GM13977 (cell line): ENCODE measurements around the gene DHRSX.

ENCODE experiments used
- DNase-seq: peaks from one replicate; pipeline ENCODE4 v3.0.0; 2012; ENCODE audit warnings: low spot score
- in situ Hi-C: fragments of 300-500 bp; cut with MboI; formaldehyde crosslinking; loops from one replicate; pipeline ENCODE4 v1.12.0; 2022; ENCODE audit warnings: low sequenced_read_pairs, low pct_unique_long_range_greater_than_20kb, mixed read lengths, inconsistent platforms; ENCODE audit not compliant: unreplicated experiment
- TF ChIP-seq, protein P1 (sequence below): IDR thresholded peaks from 2 replicates; pipeline ENCODE4 v1.5.1; 2012; ENCODE audit warnings: mild to moderate bottlenecking, control low read depth; ENCODE audit not compliant: insufficient read depth; ENCODE audit errors: extremely low read depth, missing control alignments

The DHRSX gene

DNA sequence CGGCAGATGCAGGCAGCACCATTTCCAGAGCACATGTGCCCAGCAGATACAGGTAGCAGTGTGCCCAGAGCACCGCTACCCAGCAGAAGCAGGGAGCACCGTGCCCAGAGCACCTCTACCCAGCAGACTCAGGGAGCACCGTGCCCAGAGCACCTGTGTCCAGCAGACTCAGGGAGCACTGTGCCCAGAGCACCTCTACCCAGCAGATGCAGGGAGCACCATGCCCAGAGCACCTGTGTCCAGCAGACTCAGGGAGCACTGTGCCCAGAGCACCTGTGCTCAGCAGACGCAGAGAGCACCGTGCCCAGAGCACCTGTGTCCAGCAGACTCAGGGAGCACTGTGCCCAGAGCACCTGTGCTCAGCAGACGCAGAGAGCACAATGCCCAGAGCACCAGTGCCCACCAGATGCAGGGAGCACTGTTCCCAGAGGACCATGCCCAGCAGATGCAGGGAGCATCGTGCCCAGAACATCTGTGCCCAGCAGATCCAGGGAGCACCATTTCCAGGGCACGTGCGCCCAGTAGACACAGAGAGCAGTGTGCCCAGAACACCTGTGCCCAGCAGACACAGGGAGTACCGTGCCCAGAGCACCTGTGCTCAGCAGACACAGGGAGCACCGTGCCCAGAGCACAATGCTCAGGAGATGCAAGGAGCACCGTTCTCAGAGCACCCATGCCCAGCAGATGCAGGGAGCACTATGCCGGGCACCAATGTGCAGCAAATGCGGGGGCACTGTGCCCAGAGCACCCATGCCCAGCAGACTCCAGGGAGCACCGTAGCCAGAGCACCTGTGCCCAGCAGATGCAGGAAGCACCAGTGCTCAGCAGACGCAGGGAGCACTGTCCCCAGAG, 236.4 kb downstream of the DHRSX start:
- DNase-seq = no peak
- in situ Hi-C loops = no loop called here
- TF ChIP-seq, protein P1, sequence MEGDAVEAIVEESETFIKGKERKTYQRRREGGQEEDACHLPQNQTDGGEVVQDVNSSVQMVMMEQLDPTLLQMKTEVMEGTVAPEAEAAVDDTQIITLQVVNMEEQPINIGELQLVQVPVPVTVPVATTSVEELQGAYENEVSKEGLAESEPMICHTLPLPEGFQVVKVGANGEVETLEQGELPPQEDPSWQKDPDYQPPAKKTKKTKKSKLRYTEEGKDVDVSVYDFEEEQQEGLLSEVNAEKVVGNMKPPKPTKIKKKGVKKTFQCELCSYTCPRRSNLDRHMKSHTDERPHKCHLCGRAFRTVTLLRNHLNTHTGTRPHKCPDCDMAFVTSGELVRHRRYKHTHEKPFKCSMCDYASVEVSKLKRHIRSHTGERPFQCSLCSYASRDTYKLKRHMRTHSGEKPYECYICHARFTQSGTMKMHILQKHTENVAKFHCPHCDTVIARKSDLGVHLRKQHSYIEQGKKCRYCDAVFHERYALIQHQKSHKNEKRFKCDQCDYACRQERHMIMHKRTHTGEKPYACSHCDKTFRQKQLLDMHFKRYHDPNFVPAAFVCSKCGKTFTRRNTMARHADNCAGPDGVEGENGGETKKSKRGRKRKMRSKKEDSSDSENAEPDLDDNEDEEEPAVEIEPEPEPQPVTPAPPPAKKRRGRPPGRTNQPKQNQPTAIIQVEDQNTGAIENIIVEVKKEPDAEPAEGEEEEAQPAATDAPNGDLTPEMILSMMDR = no peak

DNA sequence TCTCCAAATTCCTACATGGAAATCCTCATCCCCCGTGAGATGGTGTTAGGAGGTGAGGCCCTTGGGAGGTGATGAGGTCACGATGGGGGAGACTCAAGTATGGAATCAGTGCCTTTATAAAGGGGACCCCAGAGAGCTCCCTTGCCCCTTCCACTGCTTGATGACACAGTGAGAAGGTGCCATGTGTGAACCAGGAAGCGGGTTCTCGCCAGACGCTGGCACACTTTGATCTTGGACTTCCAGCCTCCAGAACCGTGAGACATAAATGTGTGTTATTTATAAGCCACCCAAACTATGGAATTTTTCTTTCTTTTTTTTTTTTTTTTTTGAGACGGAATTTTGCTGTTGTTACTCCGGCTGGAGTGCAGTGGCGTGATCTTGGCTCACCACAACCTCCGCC, 237.6 kb downstream of the DHRSX start:
- no peak for DNase-seq
- in situ Hi-C loops = no loop called here
- TF ChIP-seq, protein P1 = no peak

DNA sequence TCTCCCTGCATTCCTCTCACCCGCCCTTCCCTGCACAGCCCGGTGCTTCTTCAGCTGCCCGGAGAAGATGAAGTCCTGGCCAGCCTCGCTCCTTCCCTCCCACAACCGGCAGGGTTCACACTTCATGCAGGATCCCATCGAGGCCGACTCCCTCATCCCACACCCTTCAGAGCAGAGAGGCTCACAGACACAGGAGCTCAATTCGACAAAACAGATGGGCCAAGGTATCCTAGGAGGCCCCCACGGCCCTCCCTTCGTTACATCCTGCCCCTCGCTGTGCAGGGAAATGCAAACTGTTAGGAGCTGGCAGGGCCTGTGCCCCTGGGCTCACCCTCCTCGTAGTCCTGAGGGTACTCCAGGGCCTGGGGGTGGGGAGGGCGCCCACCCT, 238.1 kb downstream of the DHRSX start:
- no peak for DNase-seq
- TF ChIP-seq, protein P1 = no peak
- in situ Hi-C loops = no loop called here

DNA sequence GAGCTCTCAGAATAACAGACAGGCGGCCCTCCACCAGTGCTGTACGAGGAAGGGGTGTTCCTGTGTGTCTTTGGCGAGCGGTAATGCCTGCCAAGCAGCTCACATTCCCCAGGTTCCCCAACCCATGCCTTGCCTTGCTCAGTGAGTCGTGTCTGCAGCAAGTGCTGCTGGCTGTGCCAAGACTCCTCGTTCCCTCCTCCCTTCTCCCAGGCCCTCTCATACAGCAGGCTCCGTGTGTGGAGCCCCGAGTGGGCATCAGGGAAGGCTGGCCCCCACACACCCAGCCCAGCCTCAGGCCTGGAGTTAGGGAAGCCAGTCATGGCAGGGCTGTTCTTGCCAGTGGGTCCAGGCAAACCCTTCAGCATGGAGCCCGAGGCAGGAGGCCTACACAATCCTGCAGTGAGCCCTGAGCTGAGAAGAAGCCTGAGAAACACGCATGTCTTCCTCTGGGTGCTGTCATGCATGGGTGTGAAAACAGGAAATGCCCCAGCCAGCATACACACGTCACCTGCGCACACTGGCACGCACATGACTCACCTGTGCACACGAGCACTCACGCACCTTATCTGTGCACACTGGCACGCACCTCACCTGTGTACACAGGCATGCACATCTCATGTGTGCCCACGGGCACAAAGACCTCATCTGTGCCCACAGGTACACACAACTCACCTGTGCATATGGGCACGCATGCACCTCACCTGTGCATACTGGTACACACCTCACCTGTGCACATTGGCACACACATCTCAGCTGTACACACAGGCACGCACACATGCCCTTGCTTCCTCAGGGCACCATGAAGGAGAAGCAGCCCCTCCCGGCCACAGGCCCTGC, 238.7 kb downstream of the DHRSX start:
- TF ChIP-seq, protein P1 = no peak
- in situ Hi-C loops = no loop called here
- no peak for DNase-seq

DNA sequence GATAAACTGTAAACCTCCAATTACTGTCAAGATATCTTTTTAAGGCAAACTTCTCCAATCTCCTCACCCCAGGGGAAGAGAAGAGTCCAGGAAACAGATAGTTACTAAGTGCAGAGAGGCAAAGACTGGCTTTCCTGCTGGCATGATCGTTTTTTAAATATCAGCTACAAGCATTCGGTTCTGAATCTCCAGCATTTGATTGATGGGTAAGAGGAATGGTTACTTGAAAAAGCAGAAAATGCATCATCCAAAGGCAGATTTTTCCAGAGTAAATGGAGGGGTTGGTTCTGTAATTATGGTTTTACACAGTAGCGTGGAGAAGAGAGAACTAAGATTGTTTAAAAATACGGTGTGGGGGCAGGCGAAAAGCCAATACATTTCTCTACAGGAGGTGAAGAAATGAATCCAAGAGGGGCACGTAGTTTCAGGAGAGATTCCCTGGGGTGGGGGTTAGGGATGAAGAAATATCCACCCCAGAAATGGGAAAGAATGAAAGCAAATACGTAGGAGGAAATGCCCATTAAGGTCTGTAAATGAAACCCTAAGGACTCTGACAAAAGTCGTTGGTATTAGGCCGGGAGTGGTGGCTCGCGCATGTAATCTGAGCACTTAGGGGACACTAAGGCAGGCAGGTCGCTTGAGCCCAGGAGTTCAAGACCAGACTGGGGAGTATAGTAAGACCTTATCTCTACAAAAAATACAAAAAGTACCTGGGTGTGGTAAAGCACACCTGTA, 248.3 kb downstream of the DHRSX start:
- TF ChIP-seq, protein P1 = no peak
- no peak for DNase-seq
- in situ Hi-C loops = no loop called here

DNA sequence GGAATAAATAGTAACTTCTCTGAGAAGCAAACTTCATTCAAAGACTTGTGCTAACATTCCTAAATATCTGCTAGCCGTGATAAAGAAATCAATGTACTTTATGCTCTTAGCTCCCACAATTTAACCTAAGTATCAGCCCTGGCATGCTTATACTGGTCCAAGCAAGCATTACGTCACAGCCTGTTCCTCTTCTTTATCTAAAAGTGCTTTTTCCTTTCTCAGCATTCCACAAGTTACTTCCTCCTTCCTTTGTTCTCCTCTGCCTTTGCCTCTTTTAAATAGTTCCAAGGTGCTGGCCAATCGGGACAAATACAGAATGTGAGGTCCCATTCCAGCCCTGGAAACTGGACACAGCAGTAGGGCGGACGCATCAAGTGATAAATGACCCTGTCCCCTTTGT, 249.6 kb downstream of the DHRSX start:
- TF ChIP-seq, protein P1 = no peak
- in situ Hi-C loops = no loop called here
- DNase-seq = no peak
